ENCODE measurements around the gene MX1. TPM values are rescaled to one million over a fixed set of nuclear protein-coding genes. Genes with fewer than 3 reads are reported as not detected.
A peak's percentile ranks its signal among the peaks of the same experiment; 100 is the strongest.

The MX1 gene
- total RNA-seq: 15.1 and 16.0 TPM in 2 replicates

- DNase-seq (ENCODE audit: low read depth): peak; percentile 65
- TF ChIP-seq CTCF (IDR thresholded peaks at IDR 0.05; ENCODE audit: insufficient read depth, low read depth, low read length): no peak
- peak within 1 kb of the TSS; percentile 64 for H3K4me3 ChIP-seq (ENCODE audit: low read depth, low read length)
These were observed at the start of gene MX1 for GRCh38 chr21:41425954-41426675. Gene MX1 (plus strand): TSS chr21:41426239. CDS start chr21:41432071, 5,832 bp downstream.

- no peak for DNase-seq (ENCODE audit: low read depth)
- no peak for TF ChIP-seq CTCF (IDR thresholded peaks at IDR 0.05; ENCODE audit: insufficient read depth, low read depth, low read length)
- no peak overlapping the region for H3K4me3 ChIP-seq (ENCODE audit: low read depth, low read length)
These were observed 48.3 kb upstream of the MX1 start for GRCh38 chr21:41377715-41378114.

- no peak for DNase-seq (ENCODE audit: low read depth)
These were observed 47.2 kb upstream of the MX1 start for GRCh38 chr21:41378849-41379248.

GRCh38 chr21:41379901-41380300 lies 46.1 kb upstream of the MX1 start:
- TF ChIP-seq CTCF (IDR thresholded peaks at IDR 0.05; ENCODE audit: insufficient read depth, low read depth, low read length): no peak
- no peak overlapping the region for H3K4me3 ChIP-seq (ENCODE audit: low read depth, low read length)
- DNase-seq (ENCODE audit: low read depth): no peak

More at GRCh38 chr21:41378849-41379248, 47.2 kb upstream of the MX1 start:
- H3K4me3 ChIP-seq (ENCODE audit: low read depth, low read length): no peak overlapping the region
- TF ChIP-seq CTCF (IDR thresholded peaks at IDR 0.05; ENCODE audit: insufficient read depth, low read depth, low read length): no peak

GRCh38 chr21:41381731-41382130 lies 44.3 kb upstream of the MX1 start:
- no peak for TF ChIP-seq CTCF (IDR thresholded peaks at IDR 0.05; ENCODE audit: insufficient read depth, low read depth, low read length)
- no peak for DNase-seq (ENCODE audit: low read depth)
- no peak overlapping the region for H3K4me3 ChIP-seq (ENCODE audit: low read depth, low read length)

GRCh38 chr21:41387042-41387819 lies 38.8 kb upstream of the MX1 start:
- TF ChIP-seq CTCF (IDR thresholded peaks at IDR 0.05; ENCODE audit: insufficient read depth, low read depth, low read length): no peak
- H3K4me3 ChIP-seq (ENCODE audit: low read depth, low read length): no peak overlapping the region
- DNase-seq (ENCODE audit: low read depth): no peak

Data from fibroblast of villous mesenchyme (primary cell).